GM18868 (cell line): ENCODE results near the gene RBM14.
"Not testable (repeated sequence)": the region's sequence is repeated elsewhere in the genome, so short reads cannot be mapped to it uniquely, and the experiment has no call there.

Experiments
- ATAC-seq: cut with Tn5 transposase; IDR thresholded peaks from one replicate; pipeline ENCODE4 v1.9.1; 2021; ENCODE audit warnings: mild to moderate bottlenecking, moderate library complexity; ENCODE audit not compliant: unreplicated experiment

Gene RBM14

GRCh38 chr11:66598993-66599392 is 17.4 kb upstream of the RBM14 start:
- ATAC-seq = no peak

GRCh38 chr11:66600219-66600618 is 16.2 kb upstream of the RBM14 start:
- ATAC-seq = no peak

GRCh38 chr11:66600631-66601233 is 15.7 kb upstream of the RBM14 start:
- no peak for ATAC-seq

GRCh38 chr11:66603072-66603471 is 13.4 kb upstream of the RBM14 start:
- ATAC-seq = no peak

- ATAC-seq = no peak
These were observed 12.3 kb upstream of the RBM14 start for GRCh38 chr11:66604155-66604554.

- not testable (repeated sequence) for ATAC-seq
These were observed 9.8 kb upstream of the RBM14 start for GRCh38 chr11:66606608-66607007.

- no peak for ATAC-seq
These were observed 9.2 kb upstream of the RBM14 start for GRCh38 chr11:66607126-66607834.

GRCh38 chr11:66609721-66610617 is 6.5 kb upstream of the RBM14 start:
- ATAC-seq = no peak

GRCh38 chr11:66612458-66612857 is 4.0 kb upstream of the RBM14 start:
- no peak for ATAC-seq

- ATAC-seq = no peak
These were observed 2.4 kb upstream of the RBM14 start for GRCh38 chr11:66614073-66614472.

GRCh38 chr11:66617155-66617834 is 865 bp downstream of the RBM14 start:
- ATAC-seq = no peak

GRCh38 chr11:66619080-66619554 is 2.7 kb downstream of the RBM14 start:
- ATAC-seq = no peak

GRCh38 chr11:66624450-66624849 is 8.0 kb downstream of the RBM14 start:
- no peak for ATAC-seq

GRCh38 chr11:66625041-66625751 is 8.8 kb downstream of the RBM14 start:
- no peak for ATAC-seq

GRCh38 chr11:66625752-66626149 is 9.3 kb downstream of the RBM14 start:
- no peak for ATAC-seq

GRCh38 chr11:66626382-66626781 is 10.0 kb downstream of the RBM14 start:
- no peak for ATAC-seq

- ATAC-seq = no peak
These were observed 10.5 kb downstream of the RBM14 start for GRCh38 chr11:66626926-66627325.

GRCh38 chr11:66628061-66628603 is 11.7 kb downstream of the RBM14 start:
- ATAC-seq = no peak

GRCh38 chr11:66629356-66629755 is 12.9 kb downstream of the RBM14 start:
- ATAC-seq = no peak

- ATAC-seq = no peak
These were observed 15.5 kb downstream of the RBM14 start for GRCh38 chr11:66631883-66632282.
